Glutamatergic neuron (in vitro differentiated cells): ENCODE results near the gene LSS. TPM values are rescaled to one million over a fixed set of nuclear protein-coding genes. Genes with fewer than 3 reads are reported as not detected.
"Not testable (repeated sequence)": the region's sequence is repeated elsewhere in the genome, so short reads cannot be mapped to it uniquely, and the experiment has no call there.

Source experiments
- DNase-seq: peaks from one replicate; pipeline ENCODE4 v3.0.0; 2022
- H3K27ac Mint-ChIP-seq: one replicate; pipeline ENCODE4 v1.8.0; 2020; ENCODE audit warnings: mild to moderate bottlenecking, mixed read lengths, inconsistent platforms; ENCODE audit not compliant: unreplicated experiment
- H3K27me3 Mint-ChIP-seq: one replicate; pipeline ENCODE4 v1.8.0; 2020; ENCODE audit warnings: mild to moderate bottlenecking, moderate library complexity, mixed read lengths, inconsistent platforms; ENCODE audit not compliant: unreplicated experiment
- H3K36me3 Mint-ChIP-seq: one replicate; pipeline ENCODE4 v1.8.0; 2020; ENCODE audit warnings: mild to moderate bottlenecking, mixed read lengths, inconsistent platforms; ENCODE audit not compliant: unreplicated experiment
- H3K4me1 Mint-ChIP-seq: one replicate; pipeline ENCODE4 v1.8.0; 2020; ENCODE audit warnings: mild to moderate bottlenecking, low read depth, mixed read lengths, inconsistent platforms; ENCODE audit not compliant: unreplicated experiment
- H3K4me3 Mint-ChIP-seq: one replicate; pipeline ENCODE4 v1.8.0; 2020; ENCODE audit warnings: mild to moderate bottlenecking, mixed read lengths, inconsistent platforms; ENCODE audit not compliant: unreplicated experiment
- H3K9me3 Mint-ChIP-seq: one replicate; pipeline ENCODE4 v1.8.0; 2020; ENCODE audit warnings: mild to moderate bottlenecking, moderate library complexity, mixed read lengths, inconsistent platforms; ENCODE audit not compliant: unreplicated experiment
- total RNA-seq: library from RNA; stranded (reverse); fragmentation: NEBNext Ultra II Directional; extraction: Animal tissue kit (Norgen Biotek cat#: 25700); gene quantifications from one replicate; pipeline ENCODE4 v1.2.1, GENCODE V29; 2021; ENCODE audit not compliant: unreplicated experiment
- TF ChIP-seq, protein P1 (sequence below): fragments of 200-600 bp; sonication (generic); IDR thresholded peaks from one replicate; pipeline ENCODE4 v1.5.0; 2021; ENCODE audit not compliant: partially characterized antibody, unreplicated experiment

Gene LSS
- total RNA-seq, 1 donor from 2014 or later: 390 TPM

DNA sequence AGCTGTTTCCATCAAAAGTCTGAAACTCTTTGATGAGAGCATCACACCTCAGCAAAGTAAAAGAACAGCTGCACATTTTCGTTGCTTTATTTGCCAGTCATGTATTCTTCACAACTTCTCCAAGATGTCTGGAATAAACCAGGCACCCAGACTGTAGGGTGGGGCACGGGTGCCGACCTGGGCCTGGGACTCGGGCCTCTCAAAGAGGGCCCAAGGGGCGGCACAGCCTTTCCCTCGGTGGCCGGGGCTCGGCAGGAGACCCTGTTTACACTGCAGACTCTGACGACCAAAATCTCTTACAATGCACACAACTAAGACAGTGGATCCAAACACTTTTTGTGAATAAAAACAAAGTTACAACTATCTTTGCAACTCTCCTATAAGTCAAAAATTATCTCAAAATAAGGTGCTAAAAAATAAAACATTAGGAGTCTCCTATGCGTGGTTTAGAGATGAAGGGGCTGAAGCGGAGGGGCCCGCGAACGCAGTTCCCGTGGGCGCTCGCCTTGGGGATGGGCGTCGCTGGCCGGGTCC is 696 bp downstream of the LSS start:
- TF ChIP-seq, protein P1, sequence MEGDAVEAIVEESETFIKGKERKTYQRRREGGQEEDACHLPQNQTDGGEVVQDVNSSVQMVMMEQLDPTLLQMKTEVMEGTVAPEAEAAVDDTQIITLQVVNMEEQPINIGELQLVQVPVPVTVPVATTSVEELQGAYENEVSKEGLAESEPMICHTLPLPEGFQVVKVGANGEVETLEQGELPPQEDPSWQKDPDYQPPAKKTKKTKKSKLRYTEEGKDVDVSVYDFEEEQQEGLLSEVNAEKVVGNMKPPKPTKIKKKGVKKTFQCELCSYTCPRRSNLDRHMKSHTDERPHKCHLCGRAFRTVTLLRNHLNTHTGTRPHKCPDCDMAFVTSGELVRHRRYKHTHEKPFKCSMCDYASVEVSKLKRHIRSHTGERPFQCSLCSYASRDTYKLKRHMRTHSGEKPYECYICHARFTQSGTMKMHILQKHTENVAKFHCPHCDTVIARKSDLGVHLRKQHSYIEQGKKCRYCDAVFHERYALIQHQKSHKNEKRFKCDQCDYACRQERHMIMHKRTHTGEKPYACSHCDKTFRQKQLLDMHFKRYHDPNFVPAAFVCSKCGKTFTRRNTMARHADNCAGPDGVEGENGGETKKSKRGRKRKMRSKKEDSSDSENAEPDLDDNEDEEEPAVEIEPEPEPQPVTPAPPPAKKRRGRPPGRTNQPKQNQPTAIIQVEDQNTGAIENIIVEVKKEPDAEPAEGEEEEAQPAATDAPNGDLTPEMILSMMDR: no peak
- peaks cover 20% of the 10 kb centered on the region for H3K36me3 Mint-ChIP-seq
- peaks cover 13% of the 10 kb centered on the region for H3K9me3 Mint-ChIP-seq
- H3K27ac Mint-ChIP-seq: peak overlapping the region; percentile 71
- peak overlapping the region; percentile 94 for H3K4me3 Mint-ChIP-seq
- H3K27me3 Mint-ChIP-seq: peaks cover 11% of the 10 kb centered on the region
- no peak for DNase-seq
- H3K4me1 Mint-ChIP-seq: peaks cover 22% of the 10 kb centered on the region

DNA sequence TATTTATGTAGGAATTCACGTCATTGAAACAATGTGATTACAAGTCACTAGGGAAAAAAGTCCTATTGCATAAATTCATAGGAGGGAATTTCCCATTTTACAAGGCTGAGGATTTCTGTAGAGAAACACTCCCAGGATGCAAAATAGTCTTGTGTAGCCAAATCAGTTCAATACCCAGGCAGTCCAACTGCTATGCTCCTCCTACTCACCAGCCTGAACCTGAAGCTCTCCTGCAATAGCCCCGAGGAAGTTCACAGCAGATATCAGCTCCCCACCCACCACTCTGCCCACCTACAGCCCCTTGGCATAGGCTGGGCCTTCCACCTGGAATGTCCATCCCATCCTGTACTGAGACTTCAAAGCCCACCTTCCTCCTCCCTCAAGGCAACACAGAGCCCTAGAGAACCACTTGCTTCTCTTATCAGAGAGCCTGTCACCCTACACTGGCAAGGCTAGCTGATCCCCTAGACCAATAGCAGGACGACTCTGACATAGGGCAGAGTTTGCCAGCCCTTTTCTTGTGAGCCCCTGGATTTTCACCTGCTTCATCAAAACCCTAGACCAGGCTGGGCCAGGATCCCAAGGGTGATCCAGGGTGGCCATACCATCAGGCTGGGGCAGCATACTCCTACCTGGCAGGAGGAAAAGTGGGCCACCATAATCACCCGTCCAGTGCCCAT is 1.5 kb downstream of the LSS start:
- H3K36me3 Mint-ChIP-seq: peaks cover 12% of the 10 kb centered on the region
- H3K4me1 Mint-ChIP-seq: peaks cover 31% of the 10 kb centered on the region
- H3K27ac Mint-ChIP-seq: peak overlapping the region; percentile 71

DNA sequence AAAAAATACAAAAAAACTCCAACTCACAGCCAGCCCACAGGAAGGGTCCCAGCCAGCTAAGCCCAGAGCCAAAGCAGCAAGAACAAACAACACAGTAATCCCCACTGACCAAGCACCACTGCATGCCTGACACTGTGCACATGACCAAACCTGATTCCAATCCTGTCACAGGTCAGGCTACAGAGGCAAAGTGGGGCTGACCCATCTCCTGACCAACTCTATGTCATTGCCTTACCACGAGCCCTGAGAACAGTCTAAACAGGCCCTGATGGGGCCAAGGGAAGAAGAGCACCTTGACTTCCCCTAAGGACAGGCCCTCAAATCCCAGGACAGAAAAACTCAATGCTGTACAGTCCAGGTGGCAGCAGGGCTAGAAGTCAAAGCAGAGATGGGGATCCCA is 2.4 kb downstream of the LSS start:
- Mint-ChIP-seq H3K36me3 (peaks cover 3% of the 10 kb centered on the region), H3K9me3 (peaks cover 4% of the 10 kb centered on the region), H3K4me3 (peak overlapping the region; percentile 94), H3K4me1 (peaks cover 35% of the 10 kb centered on the region), H3K27me3 (peaks cover 14% of the 10 kb centered on the region), H3K27ac (peak overlapping the region; percentile 76)
- no peak for DNase-seq
- TF ChIP-seq, protein P1: no peak

More for the DNA sequence above, 1.5 kb downstream of the LSS start:
- TF ChIP-seq, protein P1: no peak
- Mint-ChIP-seq H3K9me3 (peaks cover 8% of the 10 kb centered on the region), H3K27me3 (peaks cover 12% of the 10 kb centered on the region), H3K4me3 (peak overlapping the region; percentile 94)
- no peak for DNase-seq

DNA sequence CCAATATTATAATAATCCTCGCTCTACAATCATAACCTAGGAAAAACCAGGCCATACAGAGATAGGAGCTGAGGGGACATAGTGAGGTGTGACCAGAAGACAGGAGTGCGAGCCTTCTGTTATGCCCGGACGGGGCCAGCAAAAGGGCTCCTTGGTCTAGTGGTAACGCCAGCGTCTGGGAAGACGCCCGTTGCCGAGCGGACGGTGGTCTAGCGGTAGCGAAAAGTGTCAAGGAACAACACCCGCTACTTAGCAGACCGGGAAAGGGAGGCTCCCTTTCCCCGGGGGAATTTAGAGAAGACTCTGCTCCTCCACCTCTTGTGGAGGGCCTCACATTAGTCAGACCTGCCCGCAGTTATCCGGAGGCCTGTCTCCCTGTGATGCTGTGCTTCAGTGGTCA is 4.9 kb downstream of the LSS start:
- not testable (repeated sequence) for H3K36me3 Mint-ChIP-seq, H3K9me3 Mint-ChIP-seq, H3K27ac Mint-ChIP-seq, DNase-seq
- peak overlapping the region; percentile 81 for H3K4me3 Mint-ChIP-seq
- H3K4me1 Mint-ChIP-seq: peaks cover 43% of the 10 kb centered on the region
- H3K27me3 Mint-ChIP-seq: peaks cover 20% of the 10 kb centered on the region

DNA sequence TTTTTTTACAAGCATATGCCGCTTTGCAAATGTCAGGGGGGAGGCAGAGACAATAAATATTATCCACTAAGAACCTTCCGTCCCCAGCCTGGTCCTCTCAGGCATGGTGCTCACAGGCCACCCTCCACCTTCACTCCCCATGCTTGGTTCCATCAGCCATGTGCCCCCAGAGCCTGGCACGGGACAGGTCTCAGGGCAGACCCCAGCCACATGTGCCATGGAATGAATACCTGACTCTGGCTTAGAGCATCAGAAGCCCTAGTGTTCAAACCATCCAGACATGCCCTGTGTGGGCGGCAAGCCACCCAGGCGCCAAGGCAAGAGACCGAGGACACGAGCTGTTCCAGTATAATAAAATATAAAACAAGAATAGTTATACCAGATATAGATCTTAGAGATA is 5.4 kb downstream of the LSS start:
- H3K27me3 Mint-ChIP-seq: peaks cover 21% of the 10 kb centered on the region
- peaks cover 43% of the 10 kb centered on the region for H3K4me1 Mint-ChIP-seq
- H3K9me3 Mint-ChIP-seq: peaks cover 3% of the 10 kb centered on the region
- no peak for DNase-seq
- TF ChIP-seq, protein P1: no peak
- H3K27ac Mint-ChIP-seq: peak overlapping the region; percentile 59
- no peak overlapping the region for H3K4me3 Mint-ChIP-seq
- H3K36me3 Mint-ChIP-seq: peaks cover 8% of the 10 kb centered on the region
